CD4-positive, alpha-beta T cell treated with Interleukin-10 for 1 hour (primary cell): ENCODE data around the gene ST6GAL1.

Experiments
- DNase-seq: peaks from one replicate; pipeline ENCODE4 v3.0.0-alpha.2; 2020

Gene ST6GAL1

GRCh38 chr3:186917512-186918312 is 12.6 kb upstream of the ST6GAL1 start:
- no peak for DNase-seq

GRCh38 chr3:186920301-186920700 is 10.0 kb upstream of the ST6GAL1 start:
- DNase-seq, result no peak

GRCh38 chr3:186920796-186921195 is 9.5 kb upstream of the ST6GAL1 start:
- no peak for DNase-seq

- DNase-seq, result no peak
Observed at GRCh38 chr3:186921578-186921977, 8.7 kb upstream of the ST6GAL1 start.

- DNase-seq, result no peak
Observed at GRCh38 chr3:186922224-186922623, 8.1 kb upstream of the ST6GAL1 start.

- no peak for DNase-seq
Observed at GRCh38 chr3:186922790-186923189, 7.5 kb upstream of the ST6GAL1 start.

GRCh38 chr3:186923241-186923640 is 7.1 kb upstream of the ST6GAL1 start:
- DNase-seq, result no peak

- DNase-seq, result no peak
Observed at GRCh38 chr3:186925826-186926225, 4.5 kb upstream of the ST6GAL1 start.

GRCh38 chr3:186929186-186929585 is 1.1 kb upstream of the ST6GAL1 start:
- no peak for DNase-seq

- DNase-seq, result no peak
Observed at GRCh38 chr3:186929685-186930084, 641 bp upstream of the ST6GAL1 start.

GRCh38 chr3:186930641-186931531 is 560 bp downstream of the ST6GAL1 start:
- peak; percentile 79 for DNase-seq

GRCh38 chr3:186931532-186932280 is 1.4 kb downstream of the ST6GAL1 start:
- DNase-seq, result peak; percentile 75

GRCh38 chr3:186932281-186933181 is 2.2 kb downstream of the ST6GAL1 start:
- DNase-seq, result no peak

- DNase-seq, result no peak
Observed at GRCh38 chr3:186933816-186934215, 3.5 kb downstream of the ST6GAL1 start.

GRCh38 chr3:186935133-186935532 is 4.8 kb downstream of the ST6GAL1 start:
- no peak for DNase-seq

GRCh38 chr3:186937017-186937875 is 6.9 kb downstream of the ST6GAL1 start:
- DNase-seq, result no peak

GRCh38 chr3:186938716-186939115 is 8.4 kb downstream of the ST6GAL1 start:
- DNase-seq, result no peak

GRCh38 chr3:186939536-186939935 is 9.2 kb downstream of the ST6GAL1 start:
- no peak for DNase-seq

- no peak for DNase-seq
Observed at GRCh38 chr3:186940967-186941366, 10.6 kb downstream of the ST6GAL1 start.

- DNase-seq, result no peak
Observed at GRCh38 chr3:186942168-186942567, 11.8 kb downstream of the ST6GAL1 start.

GRCh38 chr3:186945255-186945823 is 15.0 kb downstream of the ST6GAL1 start:
- DNase-seq, result no peak
